ENCODE results near the gene IFNGR1. TPM values are rescaled to one million over a fixed set of nuclear protein-coding genes. Genes with fewer than 3 reads are reported as not detected.

IFNGR1 gene
- total and polyA plus RNA-seq, 10 of the 15 experiments (the other 5 are each of a cell fraction or from before 2014, with no cell fraction given), result 89.0 to 296 (median 138) TPM

DNA sequence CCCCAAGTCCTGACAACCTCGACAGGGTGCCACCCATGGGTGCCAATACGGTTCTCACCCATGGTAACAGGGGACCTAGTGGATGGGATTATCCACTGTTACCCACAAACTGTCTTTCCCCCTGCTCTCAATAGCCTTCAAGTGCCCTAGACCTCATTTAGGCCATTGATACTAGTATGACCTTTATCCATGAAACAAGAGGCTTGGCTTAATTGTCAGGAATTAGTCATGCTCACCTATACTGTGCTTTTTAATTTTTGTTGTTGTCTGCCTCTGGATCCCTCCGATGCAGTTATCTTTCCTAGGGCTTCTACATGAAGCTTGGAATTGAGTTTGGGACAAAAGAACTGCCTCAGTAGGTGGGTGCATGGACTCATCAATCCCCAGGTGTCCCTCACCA lies 33.9 kb downstream of the IFNGR1 start:
- H3K79me2 ChIP-seq (ENCODE audit: control insufficient read depth, insufficient read depth, low read length), result no peaks in the 10 kb centered on the region
- no peak overlapping the region for H2AFZ ChIP-seq (ENCODE audit: control insufficient read depth, low read depth, low read length)
- no peak for FAIRE-seq
- H3K4me2 ChIP-seq (ENCODE audit: control insufficient read depth, insufficient read depth), result no peak overlapping the region
- ATAC-seq, result no peak
- H3K9ac ChIP-seq (ENCODE audit: control insufficient read depth, insufficient read depth, low read length), result no peak overlapping the region
- SMC1A ChIA-PET (ENCODE audit: uncharacterized antibody, unreplicated experiment), result interaction anchor here (1.0 kb wide), 1 partner anchor 9 kb away, joined by 5 read pairs; no protein-coding TSS in a partner anchor
- TF ChIP-seq KLF5 (IDR thresholded peaks at IDR 0.05; ENCODE audit: partially characterized antibody) (no peak), SP1 (IDR thresholded peaks at IDR 0.05; ENCODE audit: low read depth, low read length) (no peak), MEF2A (IDR thresholded peaks at IDR 0.05; ENCODE audit: insufficient read depth, low read depth, low read length) (no peak), HDAC2 (IDR thresholded peaks at IDR 0.05) (no peak), POLR2AphosphoS2 (IDR thresholded peaks at IDR 0.05; ENCODE audit: low read depth, low read length) (no peak), FOXK2 (IDR thresholded peaks at IDR 0.05) (no peak), FOS (IDR thresholded peaks at IDR 0.05; ENCODE audit: borderline replicate concordance, extremely low read depth, insufficient read length) (no peak), NR2C2 (IDR thresholded peaks at IDR 0.05; ENCODE audit: borderline replicate concordance, control insufficient read depth, insufficient read length, low read depth) (no peak)
- TF ChIP-seq, protein P1, sequence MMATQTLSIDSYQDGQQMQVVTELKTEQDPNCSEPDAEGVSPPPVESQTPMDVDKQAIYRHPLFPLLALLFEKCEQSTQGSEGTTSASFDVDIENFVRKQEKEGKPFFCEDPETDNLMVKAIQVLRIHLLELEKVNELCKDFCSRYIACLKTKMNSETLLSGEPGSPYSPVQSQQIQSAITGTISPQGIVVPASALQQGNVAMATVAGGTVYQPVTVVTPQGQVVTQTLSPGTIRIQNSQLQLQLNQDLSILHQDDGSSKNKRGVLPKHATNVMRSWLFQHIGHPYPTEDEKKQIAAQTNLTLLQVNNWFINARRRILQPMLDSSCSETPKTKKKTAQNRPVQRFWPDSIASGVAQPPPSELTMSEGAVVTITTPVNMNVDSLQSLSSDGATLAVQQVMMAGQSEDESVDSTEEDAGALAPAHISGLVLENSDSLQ (IDR thresholded peaks at IDR 0.05), result no peak
- no TSS peak for BruUV-seq (replicated peaks)
- H3K4me1 ChIP-seq (ENCODE audit: control insufficient read depth, insufficient read depth, low read length), result no peaks in the 10 kb centered on the region
- DNase-seq (ENCODE audit: low read depth, low spot score), result no peak
- in situ Hi-C loops (cut with MboI), result no loop called here
- WGBS (ENCODE audit: insufficient coverage, insufficient replicate concordance, low lambda C conversion rate, missing lambda C conversion rate), result 76% methylated on average over 3 of the region's 3 CpGs
- POLR2A ChIA-PET, result no interaction called here
- H3K27ac ChIP-seq (ENCODE audit: control insufficient read depth, insufficient read depth), result no peak overlapping the region
- RAD21 ChIA-PET (ENCODE audit: unreplicated experiment), result no interaction called here
- CTCF ChIA-PET, result no interaction called here
- H3K27me3 ChIP-seq (replicated peaks in 1 of 2; ENCODE audit: control insufficient read depth in 2 of 2, insufficient read depth in 2 of 2, low read length in 1 of 2), result no peaks in the 10 kb centered on the region
- H3K36me3 ChIP-seq (ENCODE audit: control insufficient read depth in 2 of 2, insufficient read depth in 2 of 2, low read length in 1 of 2), result no peaks in the 10 kb centered on the region
- intact Hi-C loops (cut with micrococcal nuclease; ENCODE audit: unreplicated experiment), result no loop called here
- no peak overlapping the region for H3K4me3 ChIP-seq
- no peaks in the 10 kb centered on the region for H4K20me1 ChIP-seq (ENCODE audit: control insufficient read depth, insufficient read depth)
- peaks cover 17% of the 10 kb centered on the region for H3K9me3 ChIP-seq (replicated peaks; ENCODE audit: control insufficient read depth, insufficient read depth, low read length)

Data from GM12878 (cell line).